COLO829 (cell line): ENCODE data around the gene TUBB3.
A peak's percentile ranks its signal among the peaks of the same experiment; 100 is the strongest.

Experiments
- DNase-seq: peaks from one replicate; pipeline ENCODE4 v3.0.0; 2012; ENCODE audit warnings: low spot score

Gene TUBB3

DNA sequence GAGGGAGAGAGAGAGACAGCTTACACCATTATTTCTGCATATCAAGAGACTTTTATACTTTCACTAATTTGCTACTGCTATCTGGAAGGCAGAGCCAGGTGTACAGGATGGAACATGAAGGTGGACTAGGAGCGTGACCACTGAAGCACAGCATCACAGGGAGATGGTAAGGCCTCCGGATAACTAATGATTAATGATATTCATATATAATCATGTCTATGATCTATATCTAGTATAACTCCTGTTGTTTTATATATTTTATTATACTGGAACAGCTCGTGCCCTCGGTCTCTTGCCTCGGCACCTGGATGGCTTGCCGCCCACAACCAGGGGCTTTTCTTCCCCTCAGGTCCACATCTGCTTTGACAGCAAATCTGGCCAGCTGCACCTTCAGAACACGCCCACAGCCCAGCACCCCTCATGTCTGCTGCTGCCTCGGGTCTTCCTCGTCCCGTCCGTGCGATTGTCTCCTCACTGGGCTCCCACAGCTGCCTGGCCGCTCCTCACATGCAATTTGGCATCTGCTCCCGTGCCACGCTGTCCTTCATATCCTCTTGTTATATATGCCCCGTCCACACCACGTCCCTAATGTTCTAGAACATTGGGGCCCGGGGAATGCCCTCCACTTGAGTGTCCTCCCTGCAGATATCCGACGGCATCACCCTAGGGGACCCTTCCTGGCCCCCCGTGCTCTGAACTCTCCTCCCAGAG is 15.2 kb downstream of the TUBB3 start:
- DNase-seq, result no peak

DNA sequence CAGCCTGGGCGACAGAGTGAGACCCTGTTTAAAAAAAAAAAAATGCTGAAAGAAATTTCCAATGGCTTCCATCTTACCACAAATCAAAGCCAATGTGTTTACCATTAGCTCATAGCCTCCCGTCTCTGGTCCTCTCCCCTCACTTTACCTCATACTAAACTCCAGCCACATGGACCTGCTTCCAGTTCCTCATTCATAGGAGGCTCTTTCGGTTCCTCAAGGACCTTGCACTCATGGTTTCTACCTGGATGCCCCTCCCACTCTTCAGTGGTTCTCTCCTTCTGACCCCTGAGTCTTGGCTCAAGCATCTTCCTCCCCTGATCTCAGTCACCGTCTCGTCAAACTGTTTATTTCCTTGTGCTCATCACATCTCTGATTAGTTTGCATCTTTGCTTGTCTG is 21.6 kb downstream of the TUBB3 start:
- no peak for DNase-seq

DNA sequence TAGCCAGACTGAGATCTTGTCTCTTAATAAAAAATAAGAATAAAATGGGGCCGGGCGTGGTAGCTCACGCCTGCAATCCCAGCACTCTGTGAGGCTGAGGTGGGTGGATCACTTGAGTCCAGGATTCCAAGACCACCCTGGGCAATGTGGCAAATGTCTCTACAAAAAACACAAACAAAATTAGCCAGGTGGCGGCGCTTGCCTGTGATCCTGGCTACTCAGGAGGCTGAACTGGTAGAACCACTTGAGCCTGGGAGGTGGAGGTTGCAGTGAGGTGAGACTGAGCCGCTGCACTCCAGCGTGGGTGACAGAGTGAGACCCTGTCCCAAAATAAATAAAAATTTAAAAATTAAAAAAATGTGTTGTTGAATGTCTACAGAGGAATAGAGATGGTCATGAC is 22.5 kb downstream of the TUBB3 start:
- no peak for DNase-seq

DNA sequence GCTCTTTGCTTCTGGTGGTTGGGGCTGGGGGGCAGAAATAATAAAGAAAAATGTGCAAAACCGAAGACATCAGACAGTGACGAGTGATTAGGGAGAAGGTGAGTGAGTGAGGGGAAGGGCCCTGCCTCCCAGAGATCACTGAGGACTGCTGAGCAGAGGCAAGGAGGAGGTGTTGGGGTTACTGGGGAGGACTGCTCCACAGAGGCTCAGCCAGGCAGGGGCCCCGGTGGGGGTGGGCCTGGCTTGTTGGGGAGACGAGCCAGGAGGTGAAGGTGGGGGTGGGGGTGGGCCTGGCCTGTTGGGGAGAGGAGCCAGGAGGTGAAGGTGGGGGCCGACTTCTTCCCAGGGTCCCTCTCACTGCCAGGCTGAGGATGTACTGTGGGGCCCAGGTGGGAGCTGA is 23.4 kb downstream of the TUBB3 start:
- no peak for DNase-seq

DNA sequence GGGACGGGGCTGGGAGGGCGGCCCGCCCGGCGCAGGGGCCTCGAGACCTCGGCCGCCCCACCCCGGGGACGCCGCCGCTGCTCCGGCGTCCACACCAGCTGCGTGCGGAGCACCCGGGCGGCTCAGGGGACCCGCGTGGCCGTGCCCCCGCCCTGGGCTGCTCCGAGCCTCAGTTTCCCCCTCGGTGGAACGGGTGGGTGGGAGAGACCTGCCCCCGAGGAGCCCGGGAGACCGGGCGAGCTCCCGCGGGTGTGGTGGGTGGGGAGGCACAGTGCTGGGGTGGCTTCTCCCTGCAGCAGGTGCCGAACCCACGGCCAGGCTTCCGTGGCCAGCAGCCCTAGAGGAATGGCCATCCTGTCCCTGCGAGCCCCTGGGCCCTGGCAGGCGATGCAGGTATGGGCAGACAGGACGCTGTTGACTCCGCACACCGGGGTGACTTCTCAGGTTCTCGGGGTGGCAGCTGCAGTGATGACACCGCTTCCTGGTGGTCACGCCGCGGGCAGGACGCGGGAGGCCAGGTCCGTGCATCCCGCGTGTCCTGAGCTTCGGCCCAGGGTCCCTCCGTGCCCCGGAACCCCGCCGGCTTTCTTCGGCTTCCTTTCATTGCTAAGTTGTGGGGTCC is 26.1 kb downstream of the TUBB3 start:
- no peak for DNase-seq

DNA sequence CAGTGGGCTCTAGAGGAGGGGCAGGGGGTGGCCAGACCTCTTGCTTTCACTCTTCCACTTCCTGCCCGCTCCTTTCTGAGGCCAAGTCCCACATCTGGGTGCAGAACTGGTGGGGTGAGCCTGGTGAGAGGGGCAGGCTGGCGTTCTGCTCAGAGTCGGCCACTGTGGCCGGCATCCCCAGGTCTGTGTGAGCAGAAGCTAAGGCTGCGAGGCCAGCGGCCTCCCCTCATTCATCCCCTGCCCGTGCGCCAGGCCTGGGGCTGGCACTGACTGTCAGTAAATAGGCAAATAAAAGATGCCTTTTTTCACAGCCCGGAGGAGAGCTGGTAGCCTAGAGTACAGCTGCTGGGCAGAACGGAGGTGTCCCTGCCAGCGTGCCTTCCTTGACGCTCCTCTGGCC is 26.6 kb downstream of the TUBB3 start:
- no peak for DNase-seq

DNA sequence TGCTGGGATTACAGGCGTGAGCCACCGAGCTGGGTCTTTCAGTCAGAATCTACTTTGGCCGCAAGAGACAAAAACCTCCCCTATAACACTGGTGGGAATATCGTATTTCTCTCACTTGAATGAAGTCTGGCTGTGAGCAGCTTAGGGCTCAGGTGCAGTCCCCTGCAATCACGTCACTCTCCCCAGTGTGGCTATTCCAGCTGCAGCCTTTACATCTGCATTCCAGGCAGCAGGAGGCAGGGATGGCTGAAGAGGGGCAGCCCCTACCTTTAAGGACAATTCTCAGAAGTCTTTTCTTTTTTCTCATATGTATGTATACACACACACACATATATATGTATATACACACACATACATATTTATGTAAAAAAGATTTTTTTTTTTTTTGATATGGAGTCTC is 28.4 kb downstream of the TUBB3 start:
- DNase-seq, result no peak

DNA sequence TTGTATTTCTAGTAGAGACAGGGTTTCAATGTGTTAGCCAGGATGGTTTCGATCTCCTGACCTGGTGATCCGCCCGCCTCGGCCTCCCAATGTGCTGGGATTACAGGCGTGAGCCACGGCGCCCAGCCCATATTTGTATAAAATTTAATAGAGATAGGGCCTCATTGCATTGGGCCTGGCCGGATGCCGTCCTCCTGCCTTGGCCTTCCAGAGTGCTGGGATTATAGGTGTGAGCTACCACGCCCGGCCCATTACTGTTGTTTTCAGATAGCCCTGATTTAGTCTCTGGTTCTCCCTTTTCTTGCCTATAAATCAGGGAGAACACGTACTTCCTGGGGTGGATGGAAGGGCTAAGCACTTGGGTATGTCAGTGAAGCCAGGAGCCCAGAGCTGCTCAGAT is 28.9 kb downstream of the TUBB3 start:
- DNase-seq, result no peak

DNA sequence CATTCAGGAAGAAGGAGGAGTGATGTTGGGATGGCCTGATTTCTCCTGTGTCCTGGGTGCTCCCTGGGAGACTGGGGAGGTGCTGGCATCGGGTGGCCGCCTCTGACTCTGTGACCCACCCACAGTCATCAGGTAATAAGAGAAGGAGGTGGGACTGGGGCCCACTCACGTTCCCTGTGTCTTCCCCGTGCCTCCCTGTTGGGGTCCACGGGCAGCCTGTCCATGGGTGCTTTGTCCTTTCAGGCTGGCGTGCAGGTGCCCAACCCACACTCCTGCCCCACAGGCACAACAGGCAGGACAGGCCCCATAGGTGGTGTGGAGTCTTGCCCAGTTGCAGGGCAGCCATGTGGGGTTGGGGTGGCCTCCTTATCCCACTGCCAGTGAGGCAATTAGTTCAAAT is 29.4 kb downstream of the TUBB3 start:
- DNase-seq, result no peak

DNA sequence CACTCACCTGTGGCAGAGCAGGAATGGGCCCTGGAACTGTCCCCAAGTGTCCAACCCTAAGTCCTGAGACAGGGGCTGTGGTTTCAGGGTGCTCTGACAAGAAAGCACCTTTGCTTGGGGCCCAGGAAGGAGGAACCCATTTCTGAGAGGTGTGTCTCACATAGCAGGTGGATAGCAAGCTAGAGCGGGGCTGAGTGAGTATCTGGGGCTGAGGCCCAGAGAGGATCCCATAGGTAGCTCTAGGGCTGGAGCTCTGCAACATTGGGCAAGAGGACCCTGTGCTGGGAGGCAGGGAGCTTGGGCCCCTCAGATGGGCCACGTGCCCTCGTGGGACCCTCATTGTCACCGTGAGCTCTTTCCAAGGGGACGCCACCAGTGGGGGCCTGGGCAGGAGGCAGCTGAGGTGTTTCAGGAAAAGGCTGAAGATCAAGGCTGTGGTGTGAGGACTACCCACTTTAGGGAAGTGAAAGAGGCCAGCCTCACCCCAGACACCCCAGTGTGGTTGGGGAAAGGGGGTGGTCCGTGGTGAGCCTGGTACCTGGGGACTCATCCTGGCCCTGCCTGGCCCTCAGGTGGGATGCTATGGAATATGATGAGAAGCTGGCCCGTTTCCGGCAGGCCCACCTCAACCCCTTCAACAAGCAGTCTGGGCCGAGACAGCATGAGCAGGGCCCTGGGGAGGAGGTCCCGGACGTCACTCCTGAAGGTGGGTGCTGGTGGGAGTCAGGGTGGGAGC is 30.7 kb downstream of the TUBB3 start:
- DNase-seq, result no peak

DNA sequence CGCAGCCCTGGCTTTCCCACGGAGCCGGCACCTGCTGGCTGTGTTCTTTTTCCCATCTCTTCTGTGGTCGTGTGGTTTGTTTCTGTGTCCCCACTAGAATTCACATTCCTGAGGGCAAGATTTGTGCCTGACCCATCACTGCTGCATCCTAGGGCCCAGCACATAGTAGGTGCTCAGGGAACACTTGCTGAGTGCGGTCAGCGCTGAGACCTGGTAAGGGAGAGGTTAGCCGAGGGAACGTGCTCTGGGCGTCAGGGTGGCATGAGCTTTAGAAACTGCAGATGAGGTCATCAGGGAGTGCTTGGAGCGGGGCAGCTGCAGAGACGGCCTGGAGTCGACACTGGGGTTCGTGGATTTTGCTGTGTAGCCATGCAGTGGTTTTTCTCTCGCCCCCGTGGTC is 31.3 kb downstream of the TUBB3 start:
- no peak for DNase-seq

DNA sequence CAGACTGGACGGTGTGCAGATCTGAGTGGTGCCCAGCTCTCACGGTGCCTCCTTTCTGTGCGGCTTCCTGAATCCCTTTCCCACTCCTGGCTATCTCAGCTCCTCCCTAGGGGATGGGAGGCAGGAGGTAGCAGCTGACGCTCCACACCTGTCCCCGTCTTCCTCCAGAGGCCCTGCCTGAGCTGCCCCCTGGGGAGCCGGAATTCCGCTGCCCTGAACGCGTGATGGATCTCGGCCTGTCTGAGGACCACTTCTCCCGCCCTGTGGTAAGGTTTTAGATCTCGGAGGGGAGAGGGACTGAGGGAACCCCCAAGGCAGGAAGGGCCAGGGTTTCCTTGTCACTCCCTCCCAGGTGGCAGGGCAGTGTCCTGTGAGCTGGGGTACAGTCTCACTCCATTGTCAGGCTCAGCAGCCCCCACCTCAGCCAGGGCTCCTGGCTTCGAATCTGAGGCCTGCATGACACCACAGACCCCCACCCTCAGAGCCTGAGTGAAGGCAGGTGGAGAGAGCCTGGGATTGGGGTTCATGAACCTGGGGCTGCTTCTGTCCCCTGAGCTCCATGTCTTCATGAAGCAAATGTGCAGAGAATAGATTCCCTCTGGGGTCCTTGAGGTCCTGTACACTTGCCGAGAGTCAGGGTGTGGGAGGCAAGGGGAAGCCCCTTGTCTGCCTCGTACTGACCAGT is 32.0 kb downstream of the TUBB3 start:
- DNase-seq, result no peak

DNA sequence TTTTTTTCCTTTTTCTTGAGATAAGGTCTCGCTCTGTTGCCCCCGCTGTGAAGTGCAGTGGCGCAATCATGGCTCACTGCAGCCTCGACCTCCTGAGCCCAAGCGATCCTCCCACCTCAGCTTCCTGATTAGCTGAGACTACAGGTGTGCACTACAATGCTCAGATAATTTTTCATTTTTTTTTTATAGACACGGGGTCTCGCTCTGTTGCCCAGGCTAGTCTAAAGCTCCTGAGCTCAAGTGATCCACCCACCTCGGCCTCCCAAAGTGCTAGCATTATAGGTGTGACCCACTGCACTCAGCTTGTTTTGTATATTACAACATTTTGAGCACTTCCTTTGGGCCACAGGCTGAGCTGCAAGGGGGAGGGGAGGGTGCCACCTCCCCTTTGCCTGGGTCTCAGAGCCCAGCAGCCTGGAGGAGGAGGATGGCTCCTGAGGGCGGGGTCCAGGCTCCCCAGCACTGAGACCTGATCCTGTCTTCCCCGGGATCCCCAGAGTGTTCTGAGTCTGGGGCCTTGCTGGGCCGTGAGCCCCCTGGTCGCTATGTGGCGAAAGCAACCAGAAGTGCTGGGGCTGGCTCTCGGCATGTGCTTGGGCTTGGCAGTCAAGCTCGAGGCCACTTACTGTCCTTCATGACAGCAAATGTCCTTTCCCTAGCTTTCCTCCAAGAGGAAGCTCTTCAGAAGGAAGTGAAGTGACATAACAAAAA is 33.5 kb downstream of the TUBB3 start:
- no peak for DNase-seq

DNA sequence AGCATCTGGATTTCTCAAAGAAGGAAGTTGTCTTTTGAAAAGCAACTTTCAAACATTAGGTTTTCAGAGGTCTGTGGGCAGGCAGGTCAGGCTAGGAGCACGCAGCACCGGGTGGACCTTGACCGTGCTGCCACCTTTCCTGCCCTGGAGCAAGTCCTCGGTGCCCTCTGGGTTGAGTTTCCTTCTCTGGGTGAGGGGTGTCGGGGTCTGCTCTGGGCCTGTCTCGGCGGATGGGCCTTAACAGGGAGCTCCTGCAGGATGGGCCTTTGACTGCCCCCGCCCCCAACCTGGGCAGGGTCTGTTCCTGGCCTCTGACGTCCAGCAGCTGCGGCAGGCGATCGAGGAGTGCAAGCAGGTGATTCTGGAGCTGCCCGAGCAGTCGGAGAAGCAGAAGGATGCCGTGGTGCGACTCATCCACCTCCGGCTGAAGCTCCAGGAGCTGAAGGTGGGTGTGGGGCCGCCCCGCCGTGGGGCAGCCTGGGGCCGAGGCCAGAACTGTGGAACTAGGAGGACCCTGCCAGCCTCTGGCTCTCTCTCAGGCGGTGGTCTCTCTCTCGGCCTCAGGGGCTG is 34.2 kb downstream of the TUBB3 start:
- DNase-seq, result no peak

DNA sequence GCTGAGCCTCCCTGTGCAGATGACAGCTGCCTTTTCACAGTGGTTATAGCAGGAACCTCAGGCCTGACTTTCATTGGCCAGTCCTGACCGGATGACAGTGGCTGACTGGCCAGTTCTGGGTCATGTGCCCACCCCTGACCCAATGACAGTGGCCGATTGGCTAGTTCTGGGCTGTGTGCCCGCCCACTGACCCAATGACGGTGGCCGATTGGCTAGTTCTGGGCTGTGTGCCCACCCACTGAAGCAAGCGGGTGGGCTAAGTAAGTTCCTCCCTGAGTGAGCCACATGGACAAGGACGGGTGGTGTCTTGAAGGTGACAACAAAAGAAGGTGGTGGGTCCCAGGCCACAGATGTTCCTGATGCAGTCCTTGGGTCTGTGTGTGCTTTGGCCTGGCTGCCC is 34.9 kb downstream of the TUBB3 start:
- peak; percentile 7 for DNase-seq

DNA sequence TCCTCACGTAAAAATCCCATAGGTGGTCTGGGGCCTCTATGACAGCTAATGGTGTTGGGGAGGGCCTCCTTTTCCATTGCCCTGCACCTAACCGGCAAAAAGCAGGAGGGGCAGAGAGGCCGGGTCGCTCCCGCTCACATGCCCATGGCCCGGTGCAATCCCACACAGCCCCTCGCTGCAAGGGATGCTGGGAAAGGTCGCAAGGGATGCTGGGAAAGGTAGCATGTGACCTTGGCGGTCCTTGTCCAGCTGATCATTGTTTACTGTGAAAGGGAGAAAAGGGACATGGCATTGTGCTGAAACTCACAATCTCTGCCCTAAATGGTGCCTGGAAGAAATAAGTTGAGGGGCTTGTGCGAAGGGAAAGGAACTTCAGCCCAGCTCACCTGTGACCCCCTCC is 35.5 kb downstream of the TUBB3 start:
- DNase-seq, result no peak

DNA sequence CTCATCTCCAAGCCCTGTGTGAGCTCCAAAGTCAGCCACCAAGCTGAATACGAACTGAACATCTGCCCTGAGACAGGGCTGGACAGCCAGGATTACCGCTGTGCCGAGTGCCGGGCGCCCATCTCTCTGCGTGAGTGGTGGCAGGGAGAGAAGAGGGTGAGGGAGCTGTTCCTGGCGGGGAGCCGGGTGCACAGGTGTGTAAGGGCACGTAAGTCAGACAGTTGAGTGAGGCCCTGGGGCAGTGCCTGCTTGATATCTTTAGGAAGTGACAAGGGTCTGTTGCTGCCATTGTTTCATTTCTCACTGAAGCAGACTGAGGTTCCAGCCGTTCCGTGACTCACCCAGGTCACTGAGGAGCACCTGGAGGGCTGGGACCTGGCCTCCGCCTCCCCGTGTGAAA is 37.8 kb downstream of the TUBB3 start:
- DNase-seq, result no peak

DNA sequence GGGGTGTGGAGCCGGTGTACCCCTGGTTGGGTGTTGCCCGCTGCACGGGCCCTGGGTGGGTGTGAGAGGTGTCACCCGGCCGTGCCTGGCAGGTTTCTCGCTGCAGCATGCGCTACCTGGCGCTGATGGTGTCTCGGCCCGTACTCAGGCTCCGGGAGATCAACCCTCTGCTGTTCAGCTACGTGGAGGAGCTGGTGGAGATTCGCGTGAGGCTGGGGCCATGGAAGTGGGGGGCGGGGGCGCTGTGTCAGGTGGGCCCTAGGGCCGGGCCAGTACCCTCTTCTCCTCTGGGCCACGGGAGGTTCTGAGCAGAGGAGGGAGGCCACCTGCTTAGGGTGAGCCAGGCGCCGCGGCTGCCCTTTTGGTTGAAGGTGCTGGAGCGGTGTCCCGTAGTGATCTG is 38.8 kb downstream of the TUBB3 start:
- no peak for DNase-seq

DNA sequence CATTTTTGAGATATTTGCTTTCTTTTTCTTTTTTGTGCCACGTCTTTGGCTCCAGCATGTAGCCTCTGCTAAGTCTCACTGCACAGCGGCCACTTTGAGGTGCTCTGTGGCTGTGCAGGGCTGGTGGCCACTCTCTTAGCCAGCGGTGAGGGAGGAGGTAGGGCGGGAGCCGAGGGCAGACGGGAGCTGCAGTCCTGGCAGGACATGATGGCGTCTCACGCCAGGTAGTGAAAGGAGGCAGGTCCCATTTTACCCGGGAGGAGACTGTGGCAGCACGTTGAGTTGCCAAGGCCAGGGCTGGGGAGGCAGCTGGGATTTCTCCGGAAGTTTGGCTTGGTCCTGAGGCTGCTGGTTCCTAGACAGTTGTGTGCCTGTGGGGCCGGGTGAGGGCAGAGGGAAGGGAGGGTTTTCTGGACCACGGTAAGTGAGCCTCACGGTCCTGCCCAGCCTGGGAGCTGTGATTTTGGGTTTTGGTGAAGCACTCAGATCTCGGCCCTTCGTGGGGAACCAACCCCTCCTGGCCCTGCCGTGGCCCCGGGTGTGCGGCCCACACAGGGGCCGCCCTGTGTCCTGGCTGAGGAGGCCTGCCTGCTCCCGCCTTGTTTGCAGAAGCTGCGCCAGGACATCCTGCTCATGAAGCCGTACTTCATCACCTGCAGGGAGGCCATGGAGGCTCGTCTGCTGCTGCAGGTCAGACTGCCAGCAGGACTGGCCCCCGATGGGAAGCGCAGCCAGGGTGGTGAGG is 39.8 kb downstream of the TUBB3 start:
- DNase-seq, result no peak

DNA sequence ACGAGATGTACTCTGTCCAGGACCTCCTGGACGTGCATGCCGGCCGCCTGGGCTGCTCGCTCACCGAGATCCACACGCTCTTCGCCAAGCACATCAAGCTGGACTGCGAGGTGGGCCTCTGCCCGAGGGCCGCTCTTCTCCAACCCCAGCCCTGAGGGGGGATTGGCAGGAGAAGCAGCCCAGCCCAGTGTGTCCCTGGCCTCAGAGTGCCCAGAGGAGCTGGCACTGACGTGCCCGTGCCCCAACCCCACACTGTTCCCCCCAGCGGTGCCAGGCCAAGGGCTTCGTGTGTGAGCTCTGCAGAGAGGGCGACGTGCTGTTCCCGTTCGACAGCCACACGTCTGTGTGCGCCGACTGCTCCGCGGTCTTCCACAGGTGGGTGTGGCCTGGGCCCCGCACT is 41.1 kb downstream of the TUBB3 start:
- DNase-seq, result no peak
